ENCODE data around the gene SLC12A9.
A peak's percentile ranks its signal among the peaks of the same experiment; 100 is the strongest.
"Not testable (repeated sequence)": the region's sequence is repeated elsewhere in the genome, so short reads cannot be mapped to it uniquely, and the experiment has no call there.

SLC12A9 gene

DNA sequence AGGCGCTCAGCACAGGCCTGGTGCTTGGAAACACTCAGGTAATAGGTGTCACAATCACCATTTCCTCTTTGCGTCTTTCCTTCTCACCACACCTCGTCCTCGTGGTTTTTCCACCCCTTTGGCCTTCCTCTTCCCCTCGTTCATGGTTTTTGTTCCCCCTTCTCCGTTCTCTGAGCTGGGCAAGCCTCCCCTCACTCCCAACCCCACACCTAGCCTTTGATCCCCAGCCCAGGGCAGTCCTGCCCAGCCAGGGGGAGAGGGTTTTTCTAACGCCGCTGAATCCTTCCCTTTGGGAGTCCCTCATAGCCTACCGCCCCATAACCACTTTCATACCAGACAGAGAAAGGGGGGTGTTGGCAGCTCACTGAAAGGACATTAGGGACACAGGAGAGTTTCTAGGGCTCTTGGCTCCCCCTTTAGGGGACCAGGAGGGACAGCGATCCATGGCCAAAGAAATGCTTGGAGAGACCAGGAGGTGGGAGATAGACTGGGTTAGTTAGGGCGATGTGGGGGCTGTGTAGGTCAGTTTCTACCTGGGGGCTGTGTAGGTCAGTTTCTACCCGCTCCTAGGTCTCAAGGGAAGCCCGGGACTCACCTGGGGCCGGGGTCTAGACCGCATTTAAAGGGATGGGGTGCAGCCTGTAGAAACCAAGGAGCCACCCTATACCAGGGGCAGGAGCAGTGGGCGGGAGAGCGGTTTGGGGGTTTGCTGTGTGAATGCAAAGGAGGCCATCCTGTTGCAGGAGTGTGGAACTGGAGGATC lies 26.6 kb upstream of the SLC12A9 start:
- DNase-seq (ENCODE audit: low spot score): no peak

DNA sequence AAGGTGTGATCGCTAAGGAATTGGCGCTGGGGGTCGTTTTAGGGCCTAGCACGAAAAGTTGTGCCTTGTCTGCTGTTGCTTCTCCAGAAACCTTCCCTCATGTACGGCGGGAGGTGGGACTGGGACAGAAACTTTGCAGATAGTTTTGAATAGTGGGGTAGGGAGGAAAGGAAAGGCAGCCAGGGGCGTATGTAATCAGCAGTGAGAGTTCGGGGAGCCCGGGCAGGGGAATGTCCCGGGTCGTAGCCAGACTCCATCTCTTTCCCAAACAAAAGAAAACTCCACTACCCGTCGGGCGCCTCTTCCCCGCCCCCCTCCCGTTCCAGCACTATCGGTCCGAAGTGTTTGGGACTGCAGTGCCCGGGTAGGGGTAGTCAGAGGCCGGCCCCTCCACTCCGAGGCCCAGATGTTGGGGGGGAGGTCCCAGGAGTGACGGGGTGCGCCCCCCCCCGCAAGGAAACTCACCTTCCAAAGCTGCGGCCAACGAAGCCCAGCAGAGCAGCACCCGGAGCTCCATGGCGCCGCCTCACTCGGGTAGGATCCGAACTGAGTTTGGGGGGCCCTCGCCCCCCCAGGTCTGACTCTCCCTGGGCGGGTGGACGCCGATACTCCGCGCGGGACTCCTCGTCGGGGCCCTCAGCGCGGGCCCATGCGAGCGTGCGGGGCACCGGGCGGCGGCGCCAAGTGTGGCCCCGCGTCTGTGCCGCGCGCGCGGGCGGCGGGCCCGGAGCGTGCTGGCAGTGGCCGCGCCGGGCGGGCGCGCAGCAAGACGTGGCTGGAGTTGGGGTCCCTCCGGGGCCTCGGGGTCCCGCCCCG lies 25.8 kb upstream of the SLC12A9 start:
- no peak for DNase-seq (ENCODE audit: low spot score)

DNA sequence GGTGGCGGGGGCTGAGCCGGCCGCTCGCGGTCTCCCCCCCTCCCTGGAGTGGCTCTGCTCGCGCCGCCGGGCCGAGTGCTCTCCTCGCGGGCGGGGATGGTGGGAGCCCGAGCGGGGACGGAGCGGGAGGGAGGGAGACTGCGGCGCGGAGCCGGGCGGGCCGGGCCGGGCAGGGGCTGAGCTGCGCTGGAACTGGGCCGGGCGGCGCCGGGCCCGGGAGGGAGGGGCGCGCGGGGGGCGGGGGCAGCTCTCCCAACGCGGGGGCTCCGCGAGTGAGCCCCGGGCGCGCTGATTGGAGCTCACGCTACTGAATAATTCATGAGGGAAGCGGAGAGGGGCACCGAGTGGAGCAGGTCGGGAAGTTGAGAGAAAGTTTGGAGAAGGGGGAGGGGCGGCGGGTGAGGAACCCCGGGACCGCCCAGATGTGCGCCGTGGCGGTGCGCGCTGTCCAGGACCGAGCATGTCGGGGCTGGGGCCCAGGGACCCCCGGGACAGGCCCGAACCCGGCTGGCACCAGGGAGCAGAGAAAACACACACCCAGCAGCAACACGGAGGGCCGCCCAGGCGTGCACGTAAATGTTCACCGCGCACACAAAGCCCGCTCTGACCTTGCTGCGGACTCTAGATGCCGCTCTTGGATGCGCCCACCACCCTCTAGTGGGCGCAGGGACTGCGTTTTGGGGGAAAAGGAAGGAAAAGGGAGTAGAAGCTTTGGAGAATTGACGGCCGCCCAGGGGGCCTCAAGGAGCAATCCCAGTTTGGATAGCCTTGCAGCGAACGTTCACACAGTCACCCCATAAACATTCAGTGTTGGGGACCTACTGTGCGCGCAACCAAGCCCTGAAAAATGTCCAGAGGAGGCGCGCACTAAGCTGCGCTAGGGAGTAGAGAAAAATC lies 24.9 kb upstream of the SLC12A9 start, which contains the start of gene EPHB4:
Gene EPHB4, minus strand, starts transcription at position 194 of the 897 bp plus-strand sequence. CDS start 493 bp downstream, outside the sequence.
- DNase-seq (ENCODE audit: low spot score): no peak

DNA sequence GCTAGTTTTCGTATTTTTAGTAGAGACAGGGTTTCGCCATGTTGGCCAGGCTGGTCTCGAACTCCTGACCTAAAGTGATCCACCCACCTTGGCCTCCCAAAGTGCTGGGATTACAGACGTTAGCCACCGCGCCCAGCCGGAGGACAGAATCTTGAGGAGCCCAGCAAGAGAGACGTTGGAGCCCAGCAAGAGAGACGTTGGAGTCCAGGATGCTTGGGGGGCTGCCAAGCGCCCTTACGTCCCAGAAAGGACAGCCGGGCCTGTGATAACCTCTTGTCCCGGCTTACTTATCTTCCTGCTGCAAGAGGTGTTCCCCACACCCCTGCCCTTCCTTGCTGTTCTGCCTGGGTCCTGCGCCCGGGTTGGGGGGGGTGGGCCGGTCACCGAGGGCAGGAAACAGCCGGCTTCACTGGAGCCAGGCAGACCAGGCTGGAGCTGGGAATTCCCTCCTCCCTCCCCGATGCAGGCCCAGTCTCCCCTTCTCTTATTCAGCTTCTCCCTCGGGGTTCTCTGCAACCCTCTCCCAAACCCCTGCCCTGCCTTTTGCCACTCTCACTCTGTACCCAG lies 23.3 kb upstream of the SLC12A9 start:
- no peak for DNase-seq (ENCODE audit: low spot score)

DNA sequence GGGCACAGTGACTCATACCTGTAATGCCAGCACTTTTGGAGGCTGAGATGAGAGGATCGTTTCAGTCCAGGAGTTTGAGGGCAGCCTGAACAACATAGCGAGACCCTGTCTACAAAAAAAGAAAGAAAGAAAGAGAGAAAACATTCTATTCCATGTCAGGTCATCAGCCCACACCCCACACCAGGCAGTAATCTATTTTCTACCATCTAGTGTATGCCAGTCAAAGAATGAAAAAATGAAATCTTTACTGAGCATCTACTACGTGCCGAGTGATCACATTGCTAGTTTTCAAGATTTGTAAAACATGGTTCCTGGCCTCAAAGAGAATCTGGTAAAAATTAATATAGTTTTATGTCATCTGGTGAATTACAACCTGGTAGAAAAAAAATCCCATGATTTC lies 22.1 kb upstream of the SLC12A9 start:
- no peak for DNase-seq (ENCODE audit: low spot score)

DNA sequence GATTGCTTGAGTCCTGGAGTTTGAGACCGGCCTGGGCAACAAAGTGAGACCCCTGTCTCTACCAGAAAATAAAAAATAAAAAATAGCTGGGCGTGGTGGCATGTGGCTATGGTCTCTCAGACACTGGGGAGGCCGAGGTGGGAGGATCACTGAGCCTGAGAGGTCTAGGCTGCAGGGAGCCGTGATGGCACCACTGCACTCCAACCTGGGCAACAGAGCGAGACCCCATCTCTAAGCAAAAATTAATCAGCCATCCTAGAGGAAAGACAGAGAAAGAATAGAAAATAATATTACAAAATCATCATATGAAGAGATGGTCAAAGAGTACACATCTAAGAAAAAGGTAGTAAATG lies 20.3 kb upstream of the SLC12A9 start:
- DNase-seq (ENCODE audit: low spot score): no peak

DNA sequence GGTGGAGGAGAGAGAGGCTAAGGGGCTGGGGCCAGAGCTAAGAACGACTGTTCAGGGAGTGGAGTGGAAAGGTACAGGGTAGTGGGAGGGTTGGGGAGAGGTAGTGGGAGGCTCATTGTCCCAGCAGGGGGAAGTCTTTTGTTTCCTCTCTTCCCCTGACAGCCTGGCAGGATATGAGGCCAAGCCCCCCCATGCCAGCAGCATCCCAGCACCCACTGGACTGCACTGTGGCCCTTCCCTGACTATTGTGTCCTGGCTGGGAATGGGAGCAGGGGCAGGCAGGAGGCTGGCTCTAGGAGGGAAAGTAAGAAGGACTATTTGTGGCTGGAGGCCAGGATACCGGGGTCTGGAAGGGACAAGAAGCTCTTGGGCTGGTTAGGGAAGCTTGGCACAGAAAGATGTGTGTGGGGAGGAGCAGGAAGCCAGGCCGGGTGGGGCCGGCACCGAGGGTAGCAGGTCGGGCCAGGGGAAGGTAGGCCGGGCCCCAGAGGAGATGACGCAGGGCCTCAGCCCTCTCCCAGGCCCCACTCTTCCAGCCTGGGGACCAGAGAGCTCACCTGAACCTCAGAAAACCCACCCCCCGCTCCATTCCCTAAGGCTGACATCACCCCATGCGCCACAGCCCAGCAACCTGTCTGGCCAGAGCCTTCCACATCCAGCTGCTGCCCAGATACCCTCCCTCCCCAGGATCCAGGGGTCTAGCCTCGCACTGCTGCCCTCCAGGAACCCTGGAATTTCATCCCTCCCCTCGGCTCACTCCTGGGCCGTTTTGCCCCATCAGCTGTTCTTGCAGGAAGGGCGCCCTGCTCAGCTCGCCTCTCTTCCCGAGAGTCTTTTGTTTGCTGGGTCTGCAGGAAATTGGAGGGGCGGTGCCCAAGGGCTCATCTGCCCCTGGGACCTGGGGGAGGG lies 16.4 kb upstream of the SLC12A9 start:
- no peak for DNase-seq (ENCODE audit: low spot score)

DNA sequence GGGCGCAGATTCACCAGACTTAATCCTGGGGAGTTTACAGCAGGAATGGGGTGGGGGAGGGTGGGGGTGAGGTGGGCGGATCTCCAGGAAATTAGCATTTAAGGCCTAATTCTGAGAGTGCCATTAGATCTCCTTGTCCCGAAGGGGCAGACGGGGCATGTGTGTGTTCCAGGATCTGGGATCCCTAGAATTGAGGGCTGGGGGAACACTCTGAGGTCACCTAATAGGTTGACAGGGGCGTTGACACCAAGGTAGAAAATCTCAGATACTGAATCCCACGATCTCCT lies 15.8 kb upstream of the SLC12A9 start:
- DNase-seq (ENCODE audit: low spot score): no peak

DNA sequence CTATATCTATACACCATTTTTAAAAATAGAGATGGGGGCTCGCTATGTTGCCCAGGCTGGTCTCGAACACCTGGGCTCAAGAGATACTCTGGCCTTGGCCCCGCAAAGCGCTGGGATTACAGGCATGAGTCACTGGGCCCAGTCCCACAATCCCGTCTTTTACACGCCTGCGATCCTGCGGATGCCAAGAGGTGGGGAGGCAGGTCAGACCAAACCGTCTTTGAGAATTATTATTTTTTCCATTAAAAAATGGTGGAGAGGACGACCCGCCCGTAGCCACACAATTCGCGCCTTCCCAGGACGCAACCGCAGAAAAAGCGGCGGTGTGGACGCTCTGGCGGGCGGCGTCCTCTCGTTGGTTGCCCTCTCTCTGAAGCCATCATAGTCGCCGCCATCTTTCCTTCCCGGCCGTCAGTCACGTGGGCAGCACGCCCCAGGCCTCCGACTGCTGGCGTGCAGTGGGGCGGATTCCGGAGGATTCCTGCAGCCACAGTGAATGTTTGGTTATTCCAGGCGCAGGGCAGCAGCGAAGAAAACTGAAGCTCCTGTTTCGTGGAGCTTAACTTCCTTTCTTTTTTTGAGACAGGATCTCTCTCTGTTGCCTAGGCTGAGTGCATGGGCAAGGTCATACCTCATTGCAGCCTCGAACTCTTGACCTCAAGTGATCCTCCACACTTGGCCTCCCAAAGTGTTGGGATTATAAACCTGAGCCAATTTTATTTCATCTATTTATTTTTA lies 15.2 kb upstream of the SLC12A9 start:
- DNase-seq (ENCODE audit: low spot score): peak; percentile 88

DNA sequence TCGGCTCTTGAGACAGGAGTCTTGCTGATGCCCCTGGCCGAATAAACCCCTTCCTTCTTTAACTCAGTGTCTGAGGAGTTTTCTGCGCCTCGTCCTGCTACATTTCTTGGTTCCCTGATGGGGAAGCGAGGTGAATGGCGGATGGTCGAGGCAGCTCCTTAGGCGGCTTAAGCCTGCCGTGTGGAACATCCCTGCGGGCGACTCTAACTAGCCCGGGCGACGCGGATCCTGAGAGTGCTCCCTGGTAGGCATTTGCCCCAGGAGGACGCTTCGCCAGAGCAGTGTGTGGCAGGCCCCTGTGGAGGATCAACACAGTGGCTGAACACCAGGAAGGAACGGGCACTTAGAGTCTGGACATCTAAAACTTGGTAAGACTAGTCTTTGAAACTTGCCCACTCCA lies 13.2 kb upstream of the SLC12A9 start:
- no peak for DNase-seq (ENCODE audit: low spot score)

DNA sequence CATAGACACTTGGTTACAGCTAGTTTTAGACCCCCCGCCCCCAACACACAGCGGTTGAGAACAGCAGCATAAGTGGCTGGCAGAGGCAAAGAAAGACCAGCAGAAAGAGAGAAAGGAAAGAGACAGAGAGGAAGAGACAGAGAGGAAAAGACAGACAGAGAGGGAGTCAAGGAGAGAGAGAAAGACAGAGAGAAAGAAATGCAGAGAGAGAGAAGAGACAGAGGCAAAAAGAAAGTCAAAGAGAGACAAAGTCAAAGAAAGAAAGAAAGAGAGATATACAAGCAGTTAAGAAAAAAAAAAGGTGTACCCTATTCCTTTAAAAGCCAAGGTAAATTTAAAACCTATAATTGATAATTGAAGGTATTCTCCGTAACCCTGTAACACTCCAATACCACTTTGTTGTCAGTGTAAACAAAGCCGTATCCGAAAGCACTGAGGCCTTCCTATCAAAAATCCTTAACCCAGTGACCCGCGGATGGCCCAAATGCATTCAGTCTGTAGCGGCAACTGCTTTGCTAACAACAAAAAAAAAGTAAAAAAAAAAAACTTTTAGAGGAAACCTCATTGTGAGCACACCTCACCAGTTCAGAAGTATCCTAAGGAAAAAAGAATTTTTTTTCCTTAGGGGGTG lies 11.9 kb upstream of the SLC12A9 start:
- no peak for DNase-seq (ENCODE audit: low spot score)

DNA sequence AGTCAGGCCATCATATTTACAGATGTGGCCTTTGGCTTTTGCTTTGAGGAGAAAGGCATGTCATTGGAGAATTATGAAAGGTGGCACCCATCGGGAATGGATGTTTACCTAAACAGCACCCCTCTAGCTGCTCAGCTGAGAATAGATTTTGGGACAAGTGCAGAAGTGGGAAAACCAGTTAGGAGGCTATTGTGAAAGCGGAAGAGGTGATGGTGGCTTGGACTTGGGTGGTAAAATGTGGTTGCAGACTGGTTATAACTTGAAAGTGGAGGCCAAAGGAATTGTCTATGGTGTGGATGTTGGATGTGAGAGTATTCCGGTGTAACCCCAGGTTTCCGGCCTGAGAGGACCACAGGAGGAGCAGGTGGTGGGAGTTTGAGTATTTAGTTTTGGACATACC lies 5.2 kb upstream of the SLC12A9 start:
- DNase-seq (ENCODE audit: low spot score): no peak

DNA sequence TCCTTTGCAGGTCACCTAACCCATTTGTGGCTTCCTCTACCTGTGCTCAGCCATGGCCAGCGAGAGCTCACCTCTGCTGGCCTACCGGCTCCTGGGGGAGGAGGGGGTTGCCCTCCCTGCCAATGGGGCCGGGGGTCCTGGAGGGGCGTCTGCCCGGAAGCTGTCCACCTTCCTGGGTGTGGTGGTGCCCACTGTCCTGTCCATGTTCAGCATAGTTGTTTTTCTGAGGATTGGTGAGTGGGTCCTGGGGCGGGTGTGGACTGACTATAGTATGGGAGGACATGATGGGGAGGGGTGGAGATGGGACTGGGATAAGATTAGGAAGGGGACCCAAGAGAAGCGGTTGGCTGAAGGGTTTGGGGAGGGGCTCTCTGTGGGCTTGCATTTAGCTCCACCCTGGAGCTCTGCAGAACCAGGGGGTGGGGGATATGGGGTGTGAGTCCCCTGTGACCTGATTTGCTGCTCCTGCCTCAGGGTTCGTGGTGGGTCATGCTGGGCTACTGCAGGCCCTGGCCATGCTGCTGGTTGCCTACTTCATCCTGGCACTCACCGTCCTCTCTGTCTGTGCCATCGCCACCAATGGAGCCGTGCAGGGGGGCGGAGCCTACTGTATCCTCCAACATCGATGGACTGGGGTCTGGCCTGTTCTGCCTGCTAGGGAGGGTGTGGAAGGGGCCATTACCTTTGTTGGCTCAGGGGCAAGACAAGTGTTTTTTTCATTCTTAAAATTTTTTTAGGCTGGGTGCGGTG lies 1.8 kb downstream of the SLC12A9 start:
- no peak for DNase-seq (ENCODE audit: low spot score)

DNA sequence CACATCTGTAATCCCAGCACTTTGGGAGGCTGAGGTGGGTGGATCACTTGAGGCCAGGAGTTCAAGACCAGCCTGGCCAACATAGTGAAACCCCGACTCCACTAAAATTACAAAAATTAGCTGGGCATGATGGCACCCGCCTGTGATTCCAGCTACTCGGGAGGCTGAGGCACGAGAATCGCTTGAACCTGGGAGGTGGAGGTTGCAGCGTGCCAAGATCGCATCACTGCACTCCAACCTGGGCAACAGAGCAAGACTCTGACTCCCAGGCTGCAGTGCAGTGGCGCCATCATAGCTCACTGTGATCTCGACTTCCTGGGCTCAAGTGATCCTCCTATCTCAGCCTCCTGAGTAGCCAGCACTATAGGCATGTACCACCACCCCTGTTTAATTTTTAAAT lies 2.4 kb downstream of the SLC12A9 start:
- DNase-seq (ENCODE audit: low spot score): not testable (repeated sequence)

DNA sequence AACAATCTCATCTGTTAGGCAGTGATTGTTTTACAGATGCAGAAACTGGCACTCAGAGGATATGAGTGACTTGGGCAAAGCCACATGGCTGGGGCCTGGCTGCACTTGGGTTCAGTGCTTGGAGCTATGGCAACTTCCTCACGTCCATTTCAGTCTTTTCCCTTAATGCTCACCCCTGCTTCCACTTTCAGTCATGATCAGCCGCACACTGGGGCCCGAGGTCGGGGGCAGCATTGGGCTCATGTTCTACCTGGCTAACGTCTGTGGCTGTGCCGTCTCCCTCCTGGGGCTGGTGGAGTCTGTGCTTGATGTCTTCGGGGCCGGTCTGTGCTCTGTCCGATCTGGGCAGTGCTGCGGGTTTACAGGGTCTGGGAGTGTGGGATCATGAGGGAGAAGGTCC lies 3.0 kb downstream of the SLC12A9 start:
- DNase-seq (ENCODE audit: low spot score): no peak

DNA sequence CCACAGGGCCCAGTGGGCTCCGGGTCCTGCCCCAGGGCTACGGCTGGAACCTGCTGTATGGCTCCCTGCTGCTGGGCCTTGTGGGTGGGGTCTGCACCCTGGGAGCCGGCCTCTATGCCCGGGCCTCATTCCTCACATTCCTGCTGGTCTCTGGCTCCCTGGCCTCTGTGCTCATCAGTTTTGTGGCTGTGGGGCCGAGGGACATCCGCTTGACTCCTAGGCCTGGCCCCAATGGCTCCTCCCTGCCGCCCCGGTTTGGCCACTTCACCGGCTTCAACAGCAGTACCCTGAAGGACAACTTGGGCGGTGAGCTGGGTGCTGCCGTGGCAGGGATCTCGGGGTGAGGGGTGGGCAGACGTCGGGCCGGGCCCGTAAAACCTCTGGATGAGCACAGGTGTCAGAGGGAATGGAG lies 4.4 kb downstream of the SLC12A9 start:
- DNase-seq (ENCODE audit: low spot score): no peak

DNA sequence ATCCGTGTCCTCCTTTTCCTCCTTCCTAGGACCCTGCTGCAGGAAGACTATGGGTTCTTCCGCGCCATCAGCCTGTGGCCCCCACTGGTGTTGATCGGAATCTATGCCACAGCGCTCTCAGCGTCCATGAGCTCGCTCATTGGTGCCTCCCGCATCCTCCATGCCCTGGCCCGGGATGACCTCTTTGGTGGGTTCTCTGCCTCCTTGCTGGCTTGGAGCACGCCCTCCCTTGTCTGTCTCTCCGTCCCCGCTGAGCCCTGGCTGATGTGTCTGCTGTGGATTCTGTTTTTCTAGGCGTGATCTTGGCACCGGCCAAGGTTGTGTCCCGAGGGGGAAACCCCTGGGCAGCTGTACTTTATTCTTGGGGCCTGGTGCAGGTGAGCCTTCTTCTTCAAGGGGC lies 7.3 kb downstream of the SLC12A9 start:
- no peak for DNase-seq (ENCODE audit: low spot score)

DNA sequence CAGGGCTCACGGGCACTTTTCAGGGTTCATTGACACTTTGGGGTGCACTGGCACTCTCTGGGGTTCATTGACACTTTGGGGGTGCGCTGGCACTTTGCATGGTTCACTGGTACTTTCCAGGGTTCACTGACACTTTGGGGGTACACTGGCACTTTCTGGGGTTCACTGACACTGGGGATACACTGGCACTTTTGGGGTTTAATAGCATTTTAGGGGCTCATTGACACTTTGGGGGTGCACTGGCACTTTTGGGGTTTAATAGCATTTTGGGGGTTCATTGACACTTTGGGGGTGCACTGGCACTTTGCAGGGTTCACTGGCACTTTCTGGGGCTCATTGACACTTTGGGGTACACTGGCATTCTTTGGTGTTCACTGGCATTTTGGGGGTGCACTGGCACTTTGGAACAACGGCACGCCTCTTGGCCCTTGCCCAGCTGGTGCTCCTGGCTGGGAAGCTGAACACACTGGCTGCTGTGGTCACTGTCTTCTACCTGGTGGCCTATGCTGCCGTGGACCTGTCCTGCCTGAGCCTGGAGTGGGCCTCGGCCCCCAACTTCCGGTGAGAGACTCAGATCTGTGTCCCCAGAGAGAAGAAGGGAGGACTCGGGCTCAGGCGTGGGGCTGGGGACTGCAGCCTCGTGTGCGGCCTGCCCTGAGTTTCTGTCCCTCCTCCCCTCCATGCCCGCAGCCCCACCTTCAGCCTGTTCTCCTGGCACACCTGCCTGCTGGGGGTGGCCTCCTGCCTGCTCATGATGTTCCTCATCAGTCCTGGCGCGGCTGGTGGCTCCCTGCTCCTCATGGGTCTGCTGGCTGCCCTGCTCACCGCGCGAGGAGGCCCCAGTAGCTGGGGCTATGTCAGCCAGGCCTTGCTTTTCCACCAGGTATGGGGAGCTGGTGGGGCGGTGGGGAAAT lies 8.4 kb downstream of the SLC12A9 start:
- no peak for DNase-seq (ENCODE audit: low spot score)

Measured in globus pallidus (tissue), 1 donor.